ENCODE data around the gene NMNAT2.

DNA sequence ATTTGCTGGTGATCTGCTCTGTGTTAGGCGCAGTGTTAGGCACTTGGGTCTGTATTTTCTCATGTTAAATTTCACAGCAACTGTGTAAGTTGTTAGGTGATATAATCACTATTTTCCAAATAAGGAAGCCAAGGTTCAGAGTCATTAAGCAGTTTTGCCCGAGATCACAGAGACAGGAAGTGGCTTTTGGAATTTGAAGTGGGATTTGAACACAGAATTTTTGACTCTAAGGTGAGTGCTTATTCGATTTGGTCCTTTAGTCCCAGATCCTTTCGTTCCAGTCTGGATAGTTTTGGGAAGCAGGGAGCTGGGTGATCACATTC is 114.9 kb downstream of the NMNAT2 start:
- TF ChIP-seq, protein P1, sequence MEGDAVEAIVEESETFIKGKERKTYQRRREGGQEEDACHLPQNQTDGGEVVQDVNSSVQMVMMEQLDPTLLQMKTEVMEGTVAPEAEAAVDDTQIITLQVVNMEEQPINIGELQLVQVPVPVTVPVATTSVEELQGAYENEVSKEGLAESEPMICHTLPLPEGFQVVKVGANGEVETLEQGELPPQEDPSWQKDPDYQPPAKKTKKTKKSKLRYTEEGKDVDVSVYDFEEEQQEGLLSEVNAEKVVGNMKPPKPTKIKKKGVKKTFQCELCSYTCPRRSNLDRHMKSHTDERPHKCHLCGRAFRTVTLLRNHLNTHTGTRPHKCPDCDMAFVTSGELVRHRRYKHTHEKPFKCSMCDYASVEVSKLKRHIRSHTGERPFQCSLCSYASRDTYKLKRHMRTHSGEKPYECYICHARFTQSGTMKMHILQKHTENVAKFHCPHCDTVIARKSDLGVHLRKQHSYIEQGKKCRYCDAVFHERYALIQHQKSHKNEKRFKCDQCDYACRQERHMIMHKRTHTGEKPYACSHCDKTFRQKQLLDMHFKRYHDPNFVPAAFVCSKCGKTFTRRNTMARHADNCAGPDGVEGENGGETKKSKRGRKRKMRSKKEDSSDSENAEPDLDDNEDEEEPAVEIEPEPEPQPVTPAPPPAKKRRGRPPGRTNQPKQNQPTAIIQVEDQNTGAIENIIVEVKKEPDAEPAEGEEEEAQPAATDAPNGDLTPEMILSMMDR (IDR thresholded peaks at IDR 0.05), result no peak
- TF ChIP-seq POLR2A (IDR thresholded peaks at IDR 0.05), result no peak
- TF ChIP-seq POLR2AphosphoS5 (IDR thresholded peaks at IDR 0.05), result no peak

Measured in upper lobe of left lung (tissue), 4 donors.